Smooth muscle cell (in vitro differentiated cells): Measurements from ENCODE around the gene SF3B5. TPM values are rescaled to one million over a fixed set of nuclear protein-coding genes. Genes with fewer than 3 reads are reported as not detected.

Experiments used
- DNase-seq: peaks from one replicate; lab custom pipeline; 2025; ENCODE audit not compliant: unreplicated experiment; lab: John Stamatoyannopoulos, UW
- H2AFZ ChIP-seq: fragments of 200-600 bp; sonication (generic); 2 replicates; pipeline ENCODE4 v1.6.0; 2016; ENCODE audit warnings: antibody characterized with exemption, low read depth, mild to moderate bottlenecking
- H3F3A ChIP-seq: fragments of 200-600 bp; sonication (generic); 2 replicates; pipeline ENCODE4 v1.6.0; 2017; ENCODE audit warnings: antibody characterized with exemption, low read depth
- H3K27ac ChIP-seq: fragments of 200-600 bp; sonication (generic); 2 replicates; pipeline ENCODE4 v1.5.1; 2016; ENCODE audit warnings: low read depth, mild to moderate bottlenecking
- H3K27me3 ChIP-seq: fragments of 200-600 bp; sonication (generic); 2 replicates; pipeline ENCODE4 v1.6.1; 2016; ENCODE audit warnings: low read depth, mild to moderate bottlenecking
- H3K36me3 ChIP-seq: fragments of 200-600 bp; sonication (generic); 2 replicates; pipeline ENCODE4 v1.5.1; 2016; ENCODE audit warnings: low read depth
- H3K4me1 ChIP-seq: fragments of 200-600 bp; sonication (generic); 2 replicates; pipeline ENCODE4 v1.5.1; 2016; ENCODE audit warnings: low read depth
- H3K4me2 ChIP-seq: fragments of 200-600 bp; sonication (generic); 2 replicates; pipeline ENCODE4 v1.6.0; 2016; ENCODE audit warnings: mild to moderate bottlenecking
- H3K4me3 ChIP-seq: fragments of 200-600 bp; sonication (generic); 2 replicates; pipeline ENCODE4 v1.5.1; 2016; ENCODE audit warnings: mild to moderate bottlenecking
- H3K79me2 ChIP-seq: fragments of 200-600 bp; sonication (generic); 2 replicates; pipeline ENCODE4 v1.6.0; 2016; ENCODE audit warnings: low read depth, mild to moderate bottlenecking
- H3K9ac ChIP-seq: fragments of 200-600 bp; sonication (generic); 2 replicates; pipeline ENCODE4 v1.6.0; 2016; ENCODE audit warnings: low read depth
- H3K9me3 ChIP-seq: fragments of 200-600 bp; sonication (generic); replicated peaks from 2 replicates; pipeline ENCODE4 v1.5.1; 2016; ENCODE audit warnings: low read depth
- H4K20me1 ChIP-seq: fragments of 200-600 bp; sonication (generic); 2 replicates; pipeline ENCODE4 v1.6.0; 2016; ENCODE audit warnings: low read depth
- CTCF ChIP-seq: fragments of 200-600 bp; sonication (generic); IDR thresholded peaks from 2 replicates; pipeline ENCODE4 v1.5.1; 2017; ENCODE audit warnings: borderline replicate concordance, mild to moderate bottlenecking, antibody characterized with exemption; ENCODE audit not compliant: insufficient read depth, poor library complexity, severe bottlenecking
- WGBS: methylation state at CpG from one replicate; pipeline ENCODE4 v1.1.7; 2016; ENCODE audit warnings: low lambda C conversion rate; 5-methylcytosine and 5-hydroxymethylcytosine counted together
- polyA plus RNA-seq: library from polyadenylated mRNA; unstranded; fragments of >200 nt; fragmentation: Nextera tagmentation; extraction: Ambion mirVana; gene quantifications from 2 replicates; pipeline ENCODE4 v1.2.1, GENCODE V29; 2016
- total RNA-seq: library from RNA; depleted of rRNA; stranded (reverse); fragments of >200 nt; gene quantifications from 2 replicates; pipeline ENCODE4 v1.2.3, GENCODE V29; 2014

Gene SF3B5
- 156 and 166 TPM in 2 replicates for total RNA-seq
- polyA plus RNA-seq, result 188 and 189 TPM in 2 replicates

DNA sequence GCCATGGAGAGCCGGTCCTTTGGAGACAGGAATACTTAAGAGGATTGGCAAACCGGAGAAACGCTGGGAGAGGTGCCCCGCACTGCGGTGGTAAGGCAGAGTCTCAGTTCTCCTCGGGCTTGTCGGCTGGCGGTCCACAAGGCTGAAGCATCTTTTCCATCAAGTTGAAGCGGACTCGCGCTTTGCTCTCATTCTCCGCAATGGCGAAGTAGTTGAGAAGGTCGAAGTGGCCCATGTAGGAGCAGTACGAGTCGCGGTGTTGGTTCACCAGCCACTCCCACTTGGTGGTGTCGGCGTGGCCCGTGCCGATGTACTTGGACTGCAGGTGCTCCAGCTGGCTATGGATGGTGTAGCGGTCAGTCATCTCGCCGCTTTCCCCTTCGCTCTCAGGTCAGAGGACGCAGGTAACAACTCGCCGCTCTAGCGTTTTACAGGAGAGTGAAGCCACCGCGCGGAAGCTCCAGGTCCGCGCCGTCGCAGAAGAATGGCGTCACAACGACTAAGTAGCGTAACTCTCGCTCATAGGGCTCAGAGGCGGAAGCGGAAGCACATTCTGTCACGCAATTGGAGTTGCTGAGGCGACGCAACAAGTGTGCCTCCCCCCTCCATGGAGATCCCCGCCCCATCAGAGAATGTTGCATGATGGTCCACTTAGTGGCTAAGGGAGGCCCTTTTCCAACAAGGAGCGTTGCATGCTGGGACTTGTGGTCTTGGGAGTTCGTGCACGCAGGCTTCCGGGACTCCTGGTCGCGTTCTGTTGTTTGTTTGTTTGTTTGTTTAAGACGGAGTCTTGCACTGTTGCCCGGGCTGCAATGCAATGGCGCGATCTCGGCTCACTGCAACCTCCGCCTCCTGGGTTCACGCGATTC is at the start of gene SF3B5:
Gene SF3B5, minus strand, starts transcription at position 440 of the 869 bp plus-strand sequence. Its CDS starts 76 bp downstream, at position 364.
- H3K9me3 ChIP-seq, result no peaks in the 10 kb centered on the region
- no peaks in the 10 kb centered on the region for H3K27me3 ChIP-seq
- H3F3A ChIP-seq, result no peaks in the 10 kb centered on the region
- no peak for TF ChIP-seq CTCF
- peak within 1 kb of the TSS; percentile 90 for H3K27ac ChIP-seq
- H4K20me1 ChIP-seq, result peaks cover 7% of the 10 kb centered on the region
- peak within 1 kb of the TSS; percentile 95 for H3K9ac ChIP-seq
- 1% methylated on average over 60 of the region's 60 CpGs for WGBS
- H3K79me2 ChIP-seq, result peaks cover 21% of the 10 kb centered on the region
- peak within 1 kb of the TSS; percentile 98 for H2AFZ ChIP-seq
- H3K4me1 ChIP-seq, result peaks cover 8% of the 10 kb centered on the region
- peak within 1 kb of the TSS; percentile 100 for H3K4me2 ChIP-seq
- H3K4me3 ChIP-seq, result peak within 1 kb of the TSS; percentile 93
- no peaks in the 10 kb centered on the region for H3K36me3 ChIP-seq
- DNase-seq, result peak; percentile 79

DNA sequence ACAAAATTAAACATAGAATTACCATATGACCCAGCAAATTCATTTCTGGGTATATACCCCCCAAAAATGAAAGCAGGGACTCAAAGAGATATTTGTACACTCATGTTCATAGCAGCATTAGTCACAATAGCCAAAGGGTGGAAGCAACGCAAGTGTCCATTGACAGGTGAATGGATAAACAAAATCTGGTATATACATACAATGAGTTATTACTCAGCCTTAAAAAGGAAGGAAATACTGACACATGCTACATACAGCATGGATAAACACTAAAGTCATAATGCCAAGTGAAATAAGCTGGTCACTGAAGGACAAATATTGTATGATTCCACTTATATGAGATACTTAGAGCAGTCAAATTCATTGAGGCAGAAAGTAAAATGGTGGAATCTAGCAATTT is 49.6 kb upstream of the SF3B5 start:
- Histone ChIP-seq H3K4me3 (no peak overlapping the region), H3K4me1 (no peaks in the 10 kb centered on the region), H3K9me3 (no peaks in the 10 kb centered on the region), H3K4me2 (no peak overlapping the region), H3K9ac (no peak overlapping the region), H3K79me2 (no peaks in the 10 kb centered on the region), H4K20me1 (no peaks in the 10 kb centered on the region), H3F3A (no peaks in the 10 kb centered on the region), H3K36me3 (no peaks in the 10 kb centered on the region), H3K27ac (no peak overlapping the region), H2AFZ (no peak overlapping the region), H3K27me3 (peaks cover 22% of the 10 kb centered on the region)
- WGBS, result 83% methylated on average over 1 of the region's 1 CpG
- no peak for TF ChIP-seq CTCF
- no peak for DNase-seq

DNA sequence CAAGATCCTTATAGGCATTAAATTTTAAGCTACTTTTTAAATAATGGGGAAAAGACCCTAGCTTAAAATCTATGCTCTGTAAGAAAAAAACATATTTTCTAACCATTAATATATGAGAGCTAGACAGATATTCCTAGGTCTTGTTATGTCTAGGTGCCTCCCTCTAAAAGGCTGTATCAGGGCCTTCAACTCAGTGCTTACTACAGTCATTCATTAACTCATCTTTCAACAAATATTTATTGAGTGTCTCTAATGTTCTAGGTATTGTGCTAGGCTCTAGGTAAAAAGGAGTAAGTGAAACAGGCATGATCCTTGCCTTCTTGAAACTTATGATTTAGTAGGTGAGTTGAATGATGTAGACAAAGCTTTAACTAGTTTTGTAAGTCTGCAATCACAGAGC is 48.5 kb upstream of the SF3B5 start:
- H3K79me2 ChIP-seq, result no peaks in the 10 kb centered on the region
- no peak for TF ChIP-seq CTCF
- no peaks in the 10 kb centered on the region for H3K9me3 ChIP-seq
- H3K4me1 ChIP-seq, result no peaks in the 10 kb centered on the region
- H3K27me3 ChIP-seq, result peaks cover 12% of the 10 kb centered on the region
- no peaks in the 10 kb centered on the region for H3K36me3 ChIP-seq
- DNase-seq, result no peak
- no peak overlapping the region for H2AFZ ChIP-seq
- no peaks in the 10 kb centered on the region for H3F3A ChIP-seq
- H4K20me1 ChIP-seq, result no peaks in the 10 kb centered on the region
- H3K4me2 ChIP-seq, result no peak overlapping the region
- no peak overlapping the region for H3K9ac ChIP-seq
- H3K4me3 ChIP-seq, result no peak overlapping the region
- no peak overlapping the region for H3K27ac ChIP-seq

DNA sequence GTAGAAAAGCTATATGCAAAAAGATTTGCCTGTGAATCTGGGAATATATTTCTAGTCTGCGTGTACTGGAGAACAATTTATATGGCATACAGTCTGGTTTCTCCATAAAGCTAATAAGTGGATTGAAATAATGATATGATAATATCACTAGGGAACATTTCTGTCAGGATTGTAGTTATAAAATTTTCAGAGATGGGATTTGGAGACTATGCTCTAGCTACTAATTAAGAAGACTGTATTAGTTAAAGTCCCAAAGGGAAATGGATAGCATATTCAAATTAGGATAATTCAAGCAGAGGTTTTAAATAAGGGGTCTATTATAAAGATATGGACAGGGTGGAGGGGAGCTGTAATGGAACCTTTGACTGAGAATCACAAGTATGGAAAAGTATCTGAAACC is 47.7 kb upstream of the SF3B5 start:
- Histone ChIP-seq H3K27me3 (peaks cover 5% of the 10 kb centered on the region), H3F3A (no peaks in the 10 kb centered on the region), H3K4me1 (no peaks in the 10 kb centered on the region), H2AFZ (no peak overlapping the region), H3K4me2 (no peak overlapping the region), H4K20me1 (no peaks in the 10 kb centered on the region), H3K4me3 (no peak overlapping the region), H3K9me3 (no peaks in the 10 kb centered on the region), H3K36me3 (no peaks in the 10 kb centered on the region), H3K27ac (no peak overlapping the region), H3K79me2 (no peaks in the 10 kb centered on the region), H3K9ac (no peak overlapping the region)
- no peak for TF ChIP-seq CTCF
- DNase-seq, result no peak
- 88% methylated on average over 1 of the region's 1 CpG for WGBS
